ENCODE measurements around the gene MYBPH. TPM values are rescaled to one million over a fixed set of nuclear protein-coding genes. Genes with fewer than 3 reads are reported as not detected.

MYBPH gene
- total and polyA plus RNA-seq, 2 donors (not counting 3 experiments of a cell fraction or from before 2014, with no cell fraction given) = not detected

GRCh38 chr1:203167913-203168200 is 7.8 kb downstream of the MYBPH start:
- H3K27ac ChIP-seq (ENCODE audit: insufficient read depth, low read depth, low read length) = no peak overlapping the region
- DNase-seq (ENCODE audit: low read depth, low spot score) = no peak
- dilution Hi-C loops (cut with MboI; ENCODE audit: extremely low pct_ligation_motif_present, low sequenced_read_pairs) (no loop called here), intact Hi-C loops (cut with micrococcal nuclease) (no loop called here)
- H3K4me1 ChIP-seq (ENCODE audit: control insufficient read depth, extremely low read depth, insufficient read depth, low read length) = no peaks in the 10 kb centered on the region
- POLR2A ChIA-PET = no interaction called here
- BruUV-seq (replicated peaks) = no TSS peak
- no peaks in the 10 kb centered on the region for H3K9me1 ChIP-seq (replicated peaks; ENCODE audit: control insufficient read depth, extremely low read depth, insufficient read depth, low read length)
- no peak overlapping the region for H2AFZ ChIP-seq (ENCODE audit: low read depth, low read length)
- H3K9me3 ChIP-seq (replicated peaks; ENCODE audit: control insufficient read depth, insufficient read depth, low read length) = no peaks in the 10 kb centered on the region
- H3K27me3 ChIP-seq (ENCODE audit: control insufficient read depth in 2 of 2, insufficient read depth in 2 of 2, low read length in 2 of 2) = peaks cover 0 to 8% of the 10 kb centered on the region in 2 experiments
- no peak for TF ChIP-seq POLR2AphosphoS5 (IDR thresholded peaks at IDR 0.05; ENCODE audit: insufficient read depth, low read depth, low read length)
- TF ChIP-seq JUN (IDR thresholded peaks at IDR 0.05; ENCODE audit: borderline replicate concordance, insufficient read depth, insufficient read length, low read depth) = no peak
- no peak for TF ChIP-seq MYC (IDR thresholded peaks at IDR 0.05; ENCODE audit: low read depth, low read length)
- TF ChIP-seq, protein P1, sequence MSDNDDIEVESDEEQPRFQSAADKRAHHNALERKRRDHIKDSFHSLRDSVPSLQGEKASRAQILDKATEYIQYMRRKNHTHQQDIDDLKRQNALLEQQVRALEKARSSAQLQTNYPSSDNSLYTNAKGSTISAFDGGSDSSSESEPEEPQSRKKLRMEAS (IDR thresholded peaks at IDR 0.05; ENCODE audit: insufficient read depth, insufficient read length) = no peak
- TF ChIP-seq EZH2 (IDR thresholded peaks at IDR 0.05; ENCODE audit: borderline replicate concordance, low read depth, low read length, severe bottlenecking) = no peak
- no peak for TF ChIP-seq GATA2 (IDR thresholded peaks at IDR 0.05; ENCODE audit: insufficient read depth, insufficient read length, low read depth, low read length)
- TF ChIP-seq, protein P2, sequence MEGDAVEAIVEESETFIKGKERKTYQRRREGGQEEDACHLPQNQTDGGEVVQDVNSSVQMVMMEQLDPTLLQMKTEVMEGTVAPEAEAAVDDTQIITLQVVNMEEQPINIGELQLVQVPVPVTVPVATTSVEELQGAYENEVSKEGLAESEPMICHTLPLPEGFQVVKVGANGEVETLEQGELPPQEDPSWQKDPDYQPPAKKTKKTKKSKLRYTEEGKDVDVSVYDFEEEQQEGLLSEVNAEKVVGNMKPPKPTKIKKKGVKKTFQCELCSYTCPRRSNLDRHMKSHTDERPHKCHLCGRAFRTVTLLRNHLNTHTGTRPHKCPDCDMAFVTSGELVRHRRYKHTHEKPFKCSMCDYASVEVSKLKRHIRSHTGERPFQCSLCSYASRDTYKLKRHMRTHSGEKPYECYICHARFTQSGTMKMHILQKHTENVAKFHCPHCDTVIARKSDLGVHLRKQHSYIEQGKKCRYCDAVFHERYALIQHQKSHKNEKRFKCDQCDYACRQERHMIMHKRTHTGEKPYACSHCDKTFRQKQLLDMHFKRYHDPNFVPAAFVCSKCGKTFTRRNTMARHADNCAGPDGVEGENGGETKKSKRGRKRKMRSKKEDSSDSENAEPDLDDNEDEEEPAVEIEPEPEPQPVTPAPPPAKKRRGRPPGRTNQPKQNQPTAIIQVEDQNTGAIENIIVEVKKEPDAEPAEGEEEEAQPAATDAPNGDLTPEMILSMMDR (IDR thresholded peaks at IDR 0.05; ENCODE audit: extremely low read depth in 1 of 2, insufficient read depth in 1 of 2, low read depth in 1 of 2, low read length in 2 of 2) = no peak
- TF ChIP-seq POLR2A (IDR thresholded peaks at IDR 0.05; ENCODE audit: low read depth, low read length) = no peak
- TF ChIP-seq FOS (IDR thresholded peaks at IDR 0.05; ENCODE audit: borderline replicate concordance, insufficient read depth, low read length) = no peak
- H3K4me2 ChIP-seq (ENCODE audit: insufficient read depth, low read length) = no peak overlapping the region
- H3K36me3 ChIP-seq (ENCODE audit: control insufficient read depth in 2 of 2, extremely low read depth in 1 of 2, insufficient read depth in 2 of 2, low read length in 2 of 2) = no peaks in the 10 kb centered on the region
- FAIRE-seq = no peak
- no peak overlapping the region for H3K9ac ChIP-seq (replicated peaks; ENCODE audit: extremely low read depth, insufficient read depth, low read length)
- no peak overlapping the region for H3K4me3 ChIP-seq (replicated peaks in 1 of 3; ENCODE audit: insufficient read depth in 1 of 3, low read depth in 1 of 3, low read length in 3 of 3)
- no peaks in the 10 kb centered on the region for H3K79me2 ChIP-seq (ENCODE audit: control insufficient read depth, insufficient read depth, low read length)
- H4K20me1 ChIP-seq (replicated peaks; ENCODE audit: control insufficient read depth, extremely low read depth, insufficient read depth, low read length) = no peaks in the 10 kb centered on the region
- CTCF ChIA-PET = interaction anchor here (6.6 kb wide), 1 partner anchor 49 kb away, joined by 317 read pairs; no protein-coding TSS in a partner anchor

All from endothelial cell of umbilical vein (primary cell).